Glutamatergic neuron (in vitro differentiated cells): ENCODE data around the gene DCAF12. TPM values are rescaled to one million over a fixed set of nuclear protein-coding genes. Genes with fewer than 3 reads are reported as not detected.

Source experiments
- DNase-seq: peaks from one replicate; pipeline ENCODE4 v3.0.0; 2022
- H3K27ac Mint-ChIP-seq: one replicate; pipeline ENCODE4 v1.8.0; 2020; ENCODE audit warnings: mild to moderate bottlenecking, mixed read lengths, inconsistent platforms; ENCODE audit not compliant: unreplicated experiment
- H3K27me3 Mint-ChIP-seq: one replicate; pipeline ENCODE4 v1.8.0; 2020; ENCODE audit warnings: mild to moderate bottlenecking, moderate library complexity, mixed read lengths, inconsistent platforms; ENCODE audit not compliant: unreplicated experiment
- H3K36me3 Mint-ChIP-seq: one replicate; pipeline ENCODE4 v1.8.0; 2020; ENCODE audit warnings: mild to moderate bottlenecking, mixed read lengths, inconsistent platforms; ENCODE audit not compliant: unreplicated experiment
- H3K4me1 Mint-ChIP-seq: one replicate; pipeline ENCODE4 v1.8.0; 2020; ENCODE audit warnings: mild to moderate bottlenecking, low read depth, mixed read lengths, inconsistent platforms; ENCODE audit not compliant: unreplicated experiment
- H3K4me3 Mint-ChIP-seq: one replicate; pipeline ENCODE4 v1.8.0; 2020; ENCODE audit warnings: mild to moderate bottlenecking, mixed read lengths, inconsistent platforms; ENCODE audit not compliant: unreplicated experiment
- H3K9me3 Mint-ChIP-seq: one replicate; pipeline ENCODE4 v1.8.0; 2020; ENCODE audit warnings: mild to moderate bottlenecking, moderate library complexity, mixed read lengths, inconsistent platforms; ENCODE audit not compliant: unreplicated experiment
- CTCF ChIP-seq: fragments of 200-600 bp; sonication (generic); IDR thresholded peaks from one replicate; pipeline ENCODE4 v1.5.0; 2021; ENCODE audit not compliant: partially characterized antibody, unreplicated experiment
- total RNA-seq: library from RNA; stranded (reverse); fragmentation: NEBNext Ultra II Directional; extraction: Animal tissue kit (Norgen Biotek cat#: 25700); gene quantifications from one replicate; pipeline ENCODE4 v1.2.1, GENCODE V29; 2021; ENCODE audit not compliant: unreplicated experiment

DCAF12 gene
- total RNA-seq, 1 donor from 2014 or later, result 37.9 TPM

DNA sequence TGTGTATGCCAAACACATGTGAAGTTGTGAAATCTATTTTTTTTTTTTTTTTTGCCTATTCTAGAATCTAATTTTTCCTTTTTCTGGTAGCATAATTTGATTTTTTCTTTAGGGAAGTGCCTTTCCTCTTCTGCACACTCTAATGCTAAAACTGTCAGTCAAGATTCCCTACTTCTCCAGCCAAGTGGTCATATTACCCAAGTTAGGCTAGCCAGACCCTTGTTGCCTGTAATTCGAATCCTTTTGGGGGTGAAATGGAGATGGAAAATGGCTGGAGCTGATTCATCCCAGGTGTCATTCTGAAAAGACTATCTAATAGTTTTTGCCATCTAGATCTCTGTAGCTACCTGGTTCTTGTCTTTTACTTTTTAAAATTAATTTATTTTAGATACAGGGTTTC is 27.6 kb upstream of the DCAF12 start:
- peaks cover 4% of the 10 kb centered on the region for H3K9me3 Mint-ChIP-seq
- no peak overlapping the region for H3K27ac Mint-ChIP-seq
- H3K4me3 Mint-ChIP-seq, result no peak overlapping the region
- H3K4me1 Mint-ChIP-seq, result peaks cover 5% of the 10 kb centered on the region
- H3K27me3 Mint-ChIP-seq, result no peaks in the 10 kb centered on the region
- H3K36me3 Mint-ChIP-seq, result no peaks in the 10 kb centered on the region
- TF ChIP-seq CTCF, result no peak
- no peak for DNase-seq

- DNase-seq, result no peak
- no peak overlapping the region for H3K27ac Mint-ChIP-seq
- no peaks in the 10 kb centered on the region for H3K27me3 Mint-ChIP-seq
- H3K4me1 Mint-ChIP-seq, result peaks cover 7% of the 10 kb centered on the region
- H3K9me3 Mint-ChIP-seq, result peaks cover 2% of the 10 kb centered on the region
- H3K36me3 Mint-ChIP-seq, result no peaks in the 10 kb centered on the region
- no peak overlapping the region for H3K4me3 Mint-ChIP-seq
- TF ChIP-seq CTCF, result no peak
Observed at GRCh38 chr9:34151398-34151797, 24.9 kb upstream of the DCAF12 start.

GRCh38 chr9:34145165-34145564 is 18.7 kb upstream of the DCAF12 start:
- no peaks in the 10 kb centered on the region for H3K36me3 Mint-ChIP-seq
- DNase-seq, result no peak
- peaks cover 8% of the 10 kb centered on the region for H3K4me1 Mint-ChIP-seq
- no peak for TF ChIP-seq CTCF
- no peak overlapping the region for H3K4me3 Mint-ChIP-seq
- H3K9me3 Mint-ChIP-seq, result peaks cover 4% of the 10 kb centered on the region
- no peak overlapping the region for H3K27ac Mint-ChIP-seq
- no peaks in the 10 kb centered on the region for H3K27me3 Mint-ChIP-seq

DNA sequence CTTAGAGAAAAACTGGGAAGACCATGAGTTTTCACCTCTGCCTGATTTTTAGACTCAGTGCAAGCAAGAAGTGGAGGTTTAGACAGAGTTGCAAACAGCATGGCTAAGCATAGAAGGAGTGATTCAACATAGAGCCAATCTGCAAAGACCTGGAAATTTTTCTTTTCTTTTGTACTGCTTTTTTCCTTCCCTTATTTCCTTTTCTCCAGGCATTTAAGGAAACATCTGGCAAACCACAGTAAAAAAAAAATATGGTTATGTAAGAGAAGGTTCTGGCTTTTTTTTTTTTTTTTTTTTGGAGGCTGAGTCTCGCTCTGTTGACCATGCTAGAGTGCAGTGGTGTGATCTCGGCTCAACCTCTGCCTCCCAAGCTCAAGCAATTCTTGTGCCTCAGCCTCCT is 16.6 kb upstream of the DCAF12 start:
- TF ChIP-seq CTCF, result no peak

GRCh38 chr9:34140853-34141252 is 14.4 kb upstream of the DCAF12 start:
- no peak for DNase-seq
- no peaks in the 10 kb centered on the region for H3K27me3 Mint-ChIP-seq
- H3K36me3 Mint-ChIP-seq, result no peaks in the 10 kb centered on the region
- no peak for TF ChIP-seq CTCF
- H3K27ac Mint-ChIP-seq, result no peak overlapping the region
- peaks cover 3% of the 10 kb centered on the region for H3K9me3 Mint-ChIP-seq
- peaks cover 4% of the 10 kb centered on the region for H3K4me1 Mint-ChIP-seq
- H3K4me3 Mint-ChIP-seq, result no peak overlapping the region

More for the DNA sequence above, 16.6 kb upstream of the DCAF12 start:
- no peaks in the 10 kb centered on the region for H3K27me3 Mint-ChIP-seq
- peaks cover 5% of the 10 kb centered on the region for H3K4me1 Mint-ChIP-seq
- H3K36me3 Mint-ChIP-seq, result no peaks in the 10 kb centered on the region
- no peak overlapping the region for H3K27ac Mint-ChIP-seq
- H3K9me3 Mint-ChIP-seq, result peaks cover 3% of the 10 kb centered on the region
- DNase-seq, result no peak
- H3K4me3 Mint-ChIP-seq, result no peak overlapping the region
